GM19099 (cell line): ENCODE results near the gene HACD2.

Experiments
- POLR2A ChIP-seq: IDR thresholded peaks from 3 replicates; pipeline ENCODE4 v1.6.1; 2011; ENCODE audit warnings: low read depth; ENCODE audit not compliant: insufficient read length; ENCODE audit errors: extremely low read depth

HACD2 gene

DNA sequence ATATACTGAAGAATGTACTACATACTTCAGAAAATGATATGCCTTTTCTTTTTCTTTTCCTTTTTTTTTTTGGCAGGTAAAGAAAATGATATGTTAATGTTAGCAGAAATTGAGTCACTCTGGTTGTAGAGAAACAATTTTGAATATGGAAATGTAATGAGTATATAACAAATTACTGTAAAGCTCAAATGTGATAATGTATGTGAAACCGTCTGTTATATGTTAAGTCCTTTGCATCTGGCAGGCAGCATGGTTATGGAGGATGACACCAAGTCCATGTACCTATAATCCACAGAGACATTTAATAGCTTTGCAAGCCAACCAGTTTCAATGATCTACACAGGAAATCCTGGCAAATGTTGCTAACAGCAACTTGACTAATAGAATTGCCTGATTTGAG lies 58.4 kb downstream of the HACD2 start:
- no peak for TF ChIP-seq POLR2A

DNA sequence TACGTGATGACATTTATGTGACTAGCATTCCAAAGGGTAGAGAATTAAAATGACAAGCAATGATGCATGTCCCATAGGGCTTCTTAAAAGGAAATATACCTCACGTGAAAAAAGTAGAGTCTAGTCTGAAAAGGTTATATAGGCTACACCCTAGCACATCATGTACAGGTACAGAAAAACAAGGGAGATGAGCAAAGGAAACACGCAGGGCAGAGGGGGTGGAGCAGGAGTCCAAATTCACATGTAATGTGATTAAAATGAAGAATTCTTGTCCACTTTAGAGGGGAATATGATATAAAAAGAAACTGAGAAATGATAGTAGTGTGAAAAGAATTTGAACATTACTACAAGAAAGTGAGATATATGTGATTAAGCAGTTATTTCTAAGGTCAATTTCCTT lies 59.4 kb downstream of the HACD2 start:
- TF ChIP-seq POLR2A = no peak

DNA sequence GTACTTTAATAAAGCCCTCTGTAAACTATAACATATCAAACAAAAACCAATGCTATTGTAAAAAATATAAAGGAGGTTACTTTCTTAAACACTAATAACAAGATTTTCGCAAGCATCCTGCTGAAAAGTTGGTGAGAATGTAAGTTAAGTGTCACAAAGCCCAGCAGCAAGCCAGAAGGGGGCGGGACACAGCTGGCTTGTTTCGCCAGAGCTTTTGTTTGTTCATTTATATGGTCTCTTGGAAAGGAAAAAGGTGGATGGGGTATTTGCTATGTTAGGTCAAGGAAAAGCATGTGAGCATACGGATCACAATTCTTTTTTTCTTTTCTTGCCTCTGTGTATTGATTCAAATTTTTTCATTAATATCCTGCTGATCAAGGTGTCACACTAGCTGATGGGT lies 59.9 kb downstream of the HACD2 start:
- TF ChIP-seq POLR2A = no peak

DNA sequence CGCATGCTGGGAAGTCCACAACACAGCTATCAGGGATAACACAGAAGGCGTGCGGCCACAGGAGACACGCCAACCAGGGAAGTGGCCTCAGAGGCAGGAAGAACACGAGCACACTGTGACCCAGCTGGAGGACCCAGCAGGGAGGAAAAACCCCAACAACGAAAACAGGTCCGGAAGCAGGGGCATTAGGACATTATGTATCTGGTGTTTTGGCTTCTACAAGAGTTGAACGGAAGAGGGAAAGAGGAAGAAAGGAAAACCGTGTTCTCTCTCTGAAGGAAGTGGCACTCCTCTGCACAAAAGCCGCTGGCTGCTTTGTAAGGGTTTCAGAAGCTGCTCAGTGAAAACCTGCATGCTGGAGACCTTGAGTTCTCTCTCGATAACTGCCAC lies 61.8 kb downstream of the HACD2 start:
- no peak for TF ChIP-seq POLR2A

DNA sequence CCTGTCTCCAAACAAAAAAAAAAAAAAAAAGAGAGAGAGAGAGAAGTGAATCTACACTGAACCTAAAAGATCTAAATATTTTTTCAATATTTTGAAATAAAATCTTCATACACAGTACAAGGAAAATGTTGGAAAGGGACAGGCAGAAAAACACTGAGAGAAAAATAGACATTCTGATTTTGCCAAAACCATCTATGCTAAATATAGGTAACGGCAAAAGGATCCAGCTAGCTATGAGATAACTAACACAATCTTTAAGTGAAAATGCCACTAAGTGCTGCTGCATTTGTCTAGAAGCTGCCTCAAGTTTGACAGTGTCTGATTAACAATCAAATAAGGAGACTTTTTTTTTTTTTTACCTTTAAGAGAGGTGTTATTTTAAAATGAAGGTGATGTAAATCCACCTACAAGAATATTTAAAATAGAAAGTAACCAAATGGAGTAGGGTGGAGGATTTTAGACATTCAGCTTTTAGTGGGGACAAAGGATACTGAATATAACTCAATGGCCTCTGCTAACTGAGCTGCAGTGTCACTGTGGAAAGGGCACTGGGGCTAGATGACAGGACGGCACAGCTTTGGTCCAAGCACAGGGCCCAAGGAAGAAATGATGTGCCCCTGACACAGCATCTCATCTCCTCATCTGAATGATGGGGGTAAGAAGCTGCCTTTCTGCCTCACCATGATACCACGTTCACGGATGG lies 62.4 kb downstream of the HACD2 start:
- no peak for TF ChIP-seq POLR2A

DNA sequence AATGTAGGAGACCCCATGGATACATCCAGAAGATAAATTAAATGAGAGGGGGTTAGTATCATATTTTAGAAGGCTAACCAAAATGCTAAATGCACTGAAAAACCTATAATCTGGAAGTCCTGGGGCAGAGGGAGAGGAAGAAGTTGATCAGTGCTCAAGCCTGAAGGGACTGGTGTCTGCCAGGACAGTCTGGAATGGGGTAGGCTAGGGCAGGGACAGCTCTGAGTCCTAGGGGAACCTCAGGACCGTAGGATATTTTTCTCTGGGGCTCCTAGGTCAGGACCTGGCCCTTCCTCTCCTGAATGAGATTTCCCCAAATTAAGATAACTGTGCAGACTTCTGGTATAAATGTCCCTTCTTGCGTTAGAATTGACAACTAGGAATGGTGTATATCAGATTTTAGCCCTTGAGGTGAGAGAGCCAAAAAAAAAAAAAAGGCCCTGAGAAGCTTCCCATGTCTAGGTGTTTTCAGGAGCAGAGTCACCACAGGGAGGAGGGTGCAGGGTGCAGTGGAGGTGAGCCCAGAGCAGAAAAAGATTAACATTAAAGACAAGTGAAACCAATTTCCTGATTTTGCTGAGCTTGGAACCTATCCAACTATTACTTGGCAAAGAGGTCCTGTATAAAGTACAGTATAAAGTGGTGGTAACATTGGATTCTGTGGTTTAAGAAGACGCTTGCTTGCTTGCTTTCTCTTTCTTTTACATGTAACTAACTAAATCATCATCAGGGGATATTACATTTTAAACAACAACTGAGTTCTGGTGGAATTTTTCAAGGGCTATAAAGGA lies 63.5 kb downstream of the HACD2 start:
- TF ChIP-seq POLR2A = no peak

DNA sequence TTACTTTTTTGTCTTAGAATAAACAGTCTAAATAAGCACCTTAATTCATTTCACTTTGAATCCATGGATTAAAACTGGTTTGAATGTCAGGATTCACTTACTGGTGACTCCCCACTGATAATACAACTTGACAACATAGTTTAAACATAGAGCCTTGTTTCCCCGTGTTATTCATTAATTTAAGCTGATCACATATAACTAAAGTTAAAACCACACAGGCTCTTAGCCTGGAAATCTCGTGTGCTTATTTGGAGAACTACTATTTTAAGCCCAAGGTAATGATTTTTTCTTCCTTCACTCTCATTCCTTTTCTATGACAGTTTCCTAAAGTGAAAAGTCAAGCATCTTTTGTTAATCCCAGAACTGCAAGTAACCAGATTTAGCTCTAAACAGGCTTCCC lies 64.2 kb downstream of the HACD2 start:
- no peak for TF ChIP-seq POLR2A

DNA sequence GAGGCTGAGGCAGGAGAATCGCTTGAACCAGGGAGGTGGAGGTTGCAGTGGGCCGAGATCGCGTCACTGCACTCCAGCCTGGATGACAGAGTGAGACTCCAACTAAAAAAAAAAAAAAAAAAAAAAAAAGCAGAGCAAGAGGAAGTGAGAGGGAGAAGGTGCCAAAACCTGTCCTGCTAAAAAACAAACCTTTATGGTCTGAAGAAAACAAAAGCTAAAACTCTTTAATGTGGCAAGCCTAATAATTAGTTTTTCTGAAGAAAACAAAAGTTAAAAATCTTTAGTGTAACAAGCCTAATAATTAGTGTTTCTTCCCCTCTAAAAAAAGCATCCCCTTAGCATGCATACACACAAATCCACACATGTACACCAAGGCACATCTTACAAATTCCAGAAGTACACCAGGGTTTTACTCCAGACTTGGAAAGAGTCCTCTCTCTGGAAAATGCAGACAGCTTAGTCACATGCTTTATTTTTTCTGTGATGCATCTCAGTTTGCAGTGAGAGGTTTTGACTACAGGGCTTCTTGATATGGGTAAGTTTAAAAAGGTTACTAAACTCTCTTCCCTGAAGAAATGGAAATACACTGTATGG lies 65.9 kb downstream of the HACD2 start:
- no peak for TF ChIP-seq POLR2A

DNA sequence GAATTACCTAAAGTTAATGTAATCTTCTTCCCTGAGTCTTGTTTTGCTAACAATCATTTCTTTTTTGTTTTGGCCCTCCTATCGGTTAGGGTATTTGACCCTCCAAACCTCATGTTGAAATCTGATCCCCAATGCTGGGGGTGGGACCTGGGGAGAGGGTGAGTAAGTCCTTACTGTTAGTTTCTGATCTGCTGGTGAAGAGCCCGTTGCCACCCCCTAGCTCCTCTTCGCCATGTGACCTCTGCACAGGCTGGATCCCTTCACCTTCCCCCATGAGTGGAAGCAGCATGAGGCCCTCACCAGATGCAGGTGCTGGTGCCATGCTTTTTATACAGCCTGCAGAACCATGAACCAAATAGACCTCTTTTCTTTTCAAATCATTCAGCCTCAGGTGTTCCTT lies 73.1 kb downstream of the HACD2 start:
- TF ChIP-seq POLR2A = no peak

DNA sequence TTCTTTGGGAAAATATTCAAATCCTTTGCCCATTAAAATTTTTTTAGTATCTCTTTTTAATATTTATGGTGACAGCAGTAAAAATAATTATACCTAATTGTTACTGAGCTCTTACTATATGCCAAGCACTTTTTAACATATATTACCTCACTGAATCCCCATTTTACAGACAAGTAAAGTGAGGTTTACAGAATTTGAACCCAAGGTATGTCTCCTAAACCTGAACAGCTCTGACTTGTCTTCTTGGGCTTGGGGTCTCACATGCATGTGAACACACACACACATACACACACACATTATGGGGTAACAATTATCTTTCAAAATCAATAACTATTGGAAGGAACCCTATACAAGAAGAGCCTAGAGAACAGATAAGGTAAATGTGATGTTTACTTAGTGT lies 73.8 kb downstream of the HACD2 start:
- no peak for TF ChIP-seq POLR2A

DNA sequence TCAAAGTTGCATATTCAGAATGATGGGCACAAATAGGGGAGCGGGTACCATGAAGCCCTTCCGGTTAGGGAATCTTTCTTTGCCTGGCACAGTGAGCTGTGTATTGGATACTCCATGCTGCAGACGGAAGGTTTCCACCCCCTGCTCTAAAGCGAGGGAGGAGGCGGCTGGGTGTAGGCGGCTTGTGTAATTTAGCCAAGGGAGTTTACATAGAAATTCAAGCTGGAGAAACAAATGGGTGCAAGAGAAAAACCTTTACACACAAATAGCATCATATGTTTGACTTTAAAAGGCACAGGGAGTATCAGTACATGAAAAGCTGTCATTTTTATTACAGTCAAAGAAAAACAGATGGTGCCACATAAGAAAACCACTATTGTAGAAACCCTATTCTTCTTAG lies 76.7 kb downstream of the HACD2 start:
- TF ChIP-seq POLR2A = no peak

DNA sequence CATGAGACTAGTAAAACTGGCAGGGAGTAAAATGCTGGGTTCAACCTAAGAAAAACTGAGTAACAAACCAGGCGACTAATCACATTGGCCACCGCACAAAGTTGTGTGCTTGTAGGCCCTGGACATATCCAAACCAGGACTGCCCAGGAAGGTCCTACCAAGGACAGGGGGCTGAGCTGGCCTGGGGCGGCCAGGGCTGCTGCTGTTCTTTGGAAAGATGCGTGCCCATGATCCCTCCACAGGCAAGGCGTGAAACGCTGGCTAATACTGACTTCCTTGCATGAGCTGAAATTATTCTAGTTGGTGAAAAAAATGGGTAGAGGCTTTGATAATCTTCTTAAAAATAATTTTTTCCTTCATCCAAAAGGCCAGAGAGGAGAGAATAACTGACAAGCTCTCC lies 79.0 kb downstream of the HACD2 start:
- TF ChIP-seq POLR2A = no peak

DNA sequence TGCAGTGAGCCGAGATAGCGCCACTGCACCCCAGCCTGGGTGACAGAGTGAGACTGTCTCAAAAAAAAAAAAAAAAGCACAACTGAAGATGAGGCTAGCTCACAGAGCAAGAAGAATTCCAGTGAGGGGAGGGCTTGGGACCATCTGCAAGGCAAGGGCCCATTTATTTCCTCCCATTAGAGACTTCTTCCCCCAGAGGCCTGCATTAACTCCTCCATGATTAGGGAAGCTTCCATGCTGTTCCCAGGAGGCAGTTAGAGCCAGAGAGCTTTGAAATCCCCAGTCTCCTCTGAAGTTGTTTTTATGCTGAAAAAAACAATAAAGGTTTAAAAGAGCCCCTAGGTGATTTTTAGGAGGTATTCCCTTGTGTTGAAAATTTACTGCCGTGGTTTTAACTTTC lies 81.7 kb downstream of the HACD2 start:
- TF ChIP-seq POLR2A = no peak

DNA sequence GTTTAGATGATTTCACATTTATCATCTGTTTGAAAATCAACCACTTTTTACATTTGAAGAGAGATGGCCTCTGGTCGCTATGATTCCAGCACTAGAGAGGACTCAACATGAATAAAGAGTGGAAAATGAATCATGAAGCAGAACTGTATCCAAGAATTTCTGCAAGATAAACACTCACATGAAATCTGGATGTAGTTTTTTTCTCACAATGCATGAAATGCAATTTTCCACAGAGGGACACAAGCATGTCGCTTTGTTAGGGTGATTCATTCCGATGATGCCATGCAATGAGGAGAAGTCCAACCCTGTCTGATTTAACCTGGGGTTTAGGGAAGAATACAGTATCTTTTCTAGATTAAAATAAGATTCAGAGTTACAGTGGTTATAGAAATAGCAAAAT lies 85.5 kb downstream of the HACD2 start:
- TF ChIP-seq POLR2A = no peak

DNA sequence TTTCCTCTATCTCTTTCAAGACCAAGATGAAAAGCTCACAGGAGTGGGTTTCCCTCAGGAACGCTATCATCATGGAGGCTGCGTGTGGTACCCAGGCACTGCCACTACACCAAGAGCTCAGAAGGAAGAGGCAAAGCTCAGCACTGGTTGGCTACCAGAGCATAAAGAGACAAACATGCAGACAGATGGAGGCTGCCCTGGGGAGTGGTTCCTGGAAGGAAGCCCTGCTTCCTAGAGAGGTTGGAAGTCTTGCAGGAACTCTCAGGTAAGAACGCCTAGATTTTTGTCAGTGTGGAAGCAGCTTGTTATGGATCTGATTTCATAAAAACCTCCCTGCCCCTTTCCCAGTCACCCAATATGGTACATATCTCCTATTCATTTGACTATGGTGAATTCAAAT lies 86.1 kb downstream of the HACD2 start:
- TF ChIP-seq POLR2A = no peak

DNA sequence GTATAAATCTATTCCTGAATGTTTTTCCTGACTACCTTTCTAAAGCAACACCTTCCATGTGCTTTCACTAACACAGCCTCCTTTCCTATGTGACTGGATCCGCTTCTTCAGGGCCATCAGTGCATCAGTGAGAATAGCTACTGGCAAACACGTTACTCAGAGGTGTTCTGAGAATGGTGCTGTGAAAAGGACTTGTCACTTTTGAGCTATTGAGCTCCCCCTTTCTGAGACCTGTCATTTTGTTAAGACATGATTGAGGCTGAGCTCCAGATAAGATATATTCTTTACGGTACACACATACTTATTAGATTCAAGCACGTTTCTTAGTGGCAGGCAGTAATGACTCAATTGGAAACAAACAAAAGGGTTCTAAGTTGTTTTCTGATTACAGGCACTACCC lies 90.9 kb downstream of the HACD2 start:
- TF ChIP-seq POLR2A = no peak
